OCI-LY1 (cell line): ENCODE measurements around the gene HYAL2.

Experiments
- H2AFZ ChIP-seq: fragments of 200-600 bp; sonication (generic), shearing (Covaris generic); 2 replicates; pipeline ENCODE4 v1.6.0; 2014; ENCODE audit warnings: antibody characterized with exemption, mild to moderate bottlenecking, low read length
- H3F3A ChIP-seq: fragments of 200-600 bp; sonication (generic), shearing (Covaris generic); 2 replicates; pipeline ENCODE4 v1.6.0; 2014; ENCODE audit warnings: mild to moderate bottlenecking, antibody characterized with exemption, low read length, moderate library complexity; ENCODE audit not compliant: insufficient read depth
- H3K27ac ChIP-seq: fragments of 200-600 bp; sonication (generic); 2 replicates; pipeline ENCODE4 v1.5.1; 2014; ENCODE audit warnings: low read length, mixed run types, mild to moderate bottlenecking, low read depth; ENCODE audit not compliant: poor library complexity, severe bottlenecking
- H3K27me3 ChIP-seq: fragments of 200-600 bp; sonication (generic); 2 replicates; pipeline ENCODE4 v1.6.0; 2014; ENCODE audit warnings: antibody characterized with exemption, mild to moderate bottlenecking, low read length, moderate library complexity; ENCODE audit not compliant: insufficient read depth
- H3K36me3 ChIP-seq: fragments of 200-600 bp; sonication (generic); 2 replicates; pipeline ENCODE4 v1.6.1; 2014; ENCODE audit warnings: mild to moderate bottlenecking, antibody characterized with exemption, low read length, moderate library complexity, mixed read lengths; ENCODE audit not compliant: insufficient read depth
- H3K4me1 ChIP-seq: fragments of 200-600 bp; sonication (generic); 2 replicates; pipeline ENCODE4 v1.5.1; 2014; ENCODE audit warnings: mild to moderate bottlenecking, low read length, moderate library complexity; ENCODE audit not compliant: insufficient read depth, severe bottlenecking
- H3K4me2 ChIP-seq: fragments of 200-600 bp; sonication (generic), shearing (Covaris generic); 2 replicates; pipeline ENCODE4 v1.6.1; 2014; ENCODE audit warnings: low read length
- H3K4me3 ChIP-seq: fragments of 200-600 bp; sonication (generic); 2 replicates; pipeline ENCODE4 v1.5.1; 2014; ENCODE audit warnings: low read length, low read depth, mild to moderate bottlenecking, mixed read lengths; ENCODE audit not compliant: poor library complexity, severe bottlenecking
- H3K79me2 ChIP-seq: fragments of 200-600 bp; shearing (Covaris generic); 2 replicates; pipeline ENCODE4 v1.6.1; 2016; ENCODE audit warnings: mixed run types, low read length, mixed read lengths; ENCODE audit not compliant: insufficient read depth
- H3K9ac ChIP-seq: fragments of 200-600 bp; sonication (generic), shearing (Covaris generic); 2 replicates; pipeline ENCODE4 v1.6.1; 2014; ENCODE audit warnings: mild to moderate bottlenecking, low read length, mixed read lengths
- H3K9me2 ChIP-seq: fragments of 200-600 bp; sonication (generic), shearing (Covaris generic); 2 replicates; pipeline ENCODE4 v1.6.1; 2014; ENCODE audit warnings: low read depth, mild to moderate bottlenecking, low read length, mixed read lengths
- H3K9me3 ChIP-seq: fragments of 200-600 bp; shearing (Covaris generic); 2 replicates; pipeline ENCODE4 v1.6.1; 2014; ENCODE audit warnings: low read length, mixed read lengths
- H4K20me1 ChIP-seq: fragments of 200-600 bp; sonication (generic), shearing (Covaris generic); 2 replicates; pipeline ENCODE4 v1.6.0; 2016; ENCODE audit warnings: mild to moderate bottlenecking, low read length; ENCODE audit not compliant: insufficient read depth
- EZH2 ChIP-seq: fragments of 200-600 bp; sonication (generic), shearing (Covaris generic); IDR thresholded peaks from 2 replicates; pipeline ENCODE4 v1.8.0; 2017; ENCODE audit warnings: borderline replicate concordance, mixed run types, mild to moderate bottlenecking, antibody characterized with exemption, low read length, moderate library complexity, mixed read lengths
- TF ChIP-seq, protein P1 (sequence below): fragments of 200-600 bp; sonication (generic), shearing (Covaris generic); IDR thresholded peaks from 2 replicates; pipeline ENCODE4 v1.5.1; 2017; ENCODE audit warnings: mild to moderate bottlenecking, antibody characterized with exemption, low read length, moderate library complexity, mixed read lengths

HYAL2 gene

DNA sequence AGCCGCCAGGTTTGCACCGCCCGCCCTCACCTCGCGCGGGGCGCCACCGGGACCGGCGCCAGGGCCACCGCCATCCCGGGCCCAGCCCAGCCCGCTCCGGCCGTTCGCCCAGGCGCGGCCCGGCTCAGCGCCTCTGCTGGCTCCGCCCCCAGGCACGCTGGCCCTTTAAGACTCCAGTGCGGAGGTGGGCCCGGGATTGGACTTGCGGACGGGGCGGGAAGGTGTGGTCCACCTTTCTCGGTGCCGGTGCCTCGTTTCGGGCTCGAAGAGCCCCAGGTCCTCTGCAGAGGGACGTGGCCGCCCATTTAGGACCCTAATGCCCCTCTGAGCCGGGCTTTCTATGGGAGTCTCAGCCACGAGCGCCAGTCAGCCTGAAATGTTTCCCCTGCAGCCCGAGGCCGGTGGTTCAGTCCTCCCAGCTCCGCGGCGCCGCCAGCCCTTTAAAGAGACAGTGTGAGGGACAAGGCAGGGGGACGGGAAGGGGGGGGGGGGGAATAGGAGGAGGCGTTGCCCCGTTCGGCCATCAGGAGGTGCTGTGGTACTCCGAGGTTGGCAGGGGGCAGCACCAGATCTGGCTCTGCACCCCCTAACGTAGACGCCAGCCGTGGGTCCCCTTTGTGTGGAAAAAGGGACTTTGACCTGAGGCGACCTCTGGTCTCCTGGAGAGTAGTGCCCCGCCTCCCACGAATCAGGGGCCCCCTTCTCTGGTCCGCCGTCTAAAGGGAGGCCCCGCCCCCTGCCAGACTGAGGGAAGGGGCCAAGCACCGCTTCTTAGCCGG, 1.0 kb downstream of the HYAL2 start:
- TF ChIP-seq, protein P1, sequence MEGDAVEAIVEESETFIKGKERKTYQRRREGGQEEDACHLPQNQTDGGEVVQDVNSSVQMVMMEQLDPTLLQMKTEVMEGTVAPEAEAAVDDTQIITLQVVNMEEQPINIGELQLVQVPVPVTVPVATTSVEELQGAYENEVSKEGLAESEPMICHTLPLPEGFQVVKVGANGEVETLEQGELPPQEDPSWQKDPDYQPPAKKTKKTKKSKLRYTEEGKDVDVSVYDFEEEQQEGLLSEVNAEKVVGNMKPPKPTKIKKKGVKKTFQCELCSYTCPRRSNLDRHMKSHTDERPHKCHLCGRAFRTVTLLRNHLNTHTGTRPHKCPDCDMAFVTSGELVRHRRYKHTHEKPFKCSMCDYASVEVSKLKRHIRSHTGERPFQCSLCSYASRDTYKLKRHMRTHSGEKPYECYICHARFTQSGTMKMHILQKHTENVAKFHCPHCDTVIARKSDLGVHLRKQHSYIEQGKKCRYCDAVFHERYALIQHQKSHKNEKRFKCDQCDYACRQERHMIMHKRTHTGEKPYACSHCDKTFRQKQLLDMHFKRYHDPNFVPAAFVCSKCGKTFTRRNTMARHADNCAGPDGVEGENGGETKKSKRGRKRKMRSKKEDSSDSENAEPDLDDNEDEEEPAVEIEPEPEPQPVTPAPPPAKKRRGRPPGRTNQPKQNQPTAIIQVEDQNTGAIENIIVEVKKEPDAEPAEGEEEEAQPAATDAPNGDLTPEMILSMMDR: peak; percentile 68
- no peak for TF ChIP-seq EZH2
- Histone ChIP-seq H3K27ac (peak overlapping the region; percentile 64), H4K20me1 (no peaks in the 10 kb centered on the region), H3K27me3 (no peaks in the 10 kb centered on the region), H3K4me1 (peaks cover 49% of the 10 kb centered on the region), H3K4me2 (peak overlapping the region; percentile 90), H3K79me2 (no peaks in the 10 kb centered on the region), H2AFZ (no peak overlapping the region; the same call in 1 of the 2 replicates), H3K9me2 (no peaks in the 10 kb centered on the region), H3F3A (no peaks in the 10 kb centered on the region), H3K4me3 (peak overlapping the region; percentile 84), H3K9me3 (no peaks in the 10 kb centered on the region), H3K9ac (peak overlapping the region; percentile 76), H3K36me3 (peaks cover 10% of the 10 kb centered on the region; the same call in 1 of the 2 replicates)

DNA sequence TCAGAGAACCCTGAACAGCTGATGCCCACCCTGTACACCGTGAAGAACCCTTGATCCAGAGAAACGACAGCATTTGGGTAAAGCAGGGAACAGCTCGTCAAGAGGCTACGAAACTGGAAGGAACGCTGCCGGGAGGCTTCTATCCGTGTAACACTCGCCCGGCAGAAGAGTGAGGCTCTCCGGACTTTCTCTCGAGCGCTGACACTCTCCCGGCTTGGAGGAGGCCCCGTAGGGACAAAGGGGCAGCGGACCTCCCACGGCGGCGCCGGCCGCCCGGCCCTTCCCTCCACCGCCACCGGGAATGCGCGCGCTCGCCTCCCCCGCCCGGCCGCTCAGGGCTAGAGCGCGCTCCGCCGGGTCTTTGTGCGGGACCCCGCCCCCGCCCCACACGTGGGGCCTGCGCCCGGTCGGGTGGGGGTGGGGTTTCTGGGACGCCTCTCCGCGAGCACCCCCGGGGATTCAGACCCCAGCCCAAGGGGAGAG, 1.7 kb downstream of the HYAL2 start:
- Histone ChIP-seq H3K27ac (no peak overlapping the region), H3K4me3 (peak overlapping the region; percentile 84), H3K27me3 (no peaks in the 10 kb centered on the region), H3K9ac (peak overlapping the region; percentile 76), H3K9me2 (no peaks in the 10 kb centered on the region), H3K4me1 (peaks cover 53% of the 10 kb centered on the region), H2AFZ (no peak overlapping the region; the same call in 1 of the 2 replicates), H3K79me2 (no peaks in the 10 kb centered on the region), H3K36me3 (peaks cover 6% of the 10 kb centered on the region; the same call in 1 of the 2 replicates), H3F3A (no peaks in the 10 kb centered on the region), H3K9me3 (no peaks in the 10 kb centered on the region), H3K4me2 (peak overlapping the region; percentile 90), H4K20me1 (no peaks in the 10 kb centered on the region)
- no peak for TF ChIP-seq EZH2
- TF ChIP-seq, protein P1: no peak

DNA sequence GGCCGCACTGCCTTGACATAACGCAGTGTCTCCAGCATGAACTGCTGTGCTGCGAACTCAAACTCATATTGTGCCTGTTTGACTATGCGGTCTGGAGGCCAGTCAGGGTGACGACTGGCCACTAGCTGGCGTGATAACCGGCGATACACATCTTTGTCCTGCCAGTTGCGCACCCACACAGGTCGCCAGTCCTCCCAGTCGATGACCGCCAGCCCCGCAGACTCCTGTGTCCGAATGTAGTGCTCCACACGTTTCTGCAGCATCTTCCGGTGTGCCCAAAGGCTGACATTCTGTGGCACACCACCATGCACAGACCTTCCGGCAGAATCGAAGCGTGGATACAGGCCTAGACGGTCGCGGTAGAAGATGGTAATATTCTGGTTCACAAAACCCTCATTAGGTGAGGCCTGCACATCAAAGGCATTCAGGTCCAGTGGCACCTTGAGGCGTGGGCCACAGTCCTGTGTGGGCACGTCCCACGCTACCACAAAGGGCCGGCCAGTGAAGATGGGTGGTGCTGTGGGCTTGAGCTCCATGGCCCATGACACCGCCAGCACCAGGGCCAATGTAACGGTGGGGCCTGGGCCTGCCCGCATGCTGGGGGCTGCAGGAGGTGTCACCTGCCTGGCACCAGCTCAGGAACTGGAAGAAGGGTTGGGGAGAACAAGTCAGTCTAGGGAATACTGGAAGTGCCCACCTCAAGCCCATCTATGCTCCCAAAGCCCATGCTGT, 2.5 kb downstream of the HYAL2 start:
- TF ChIP-seq, protein P1: peak; percentile 6; the same call in 1 of the 2 replicates
- TF ChIP-seq EZH2: no peak
- Histone ChIP-seq H3K27ac (no peak overlapping the region), H3F3A (no peaks in the 10 kb centered on the region), H3K4me2 (peak overlapping the region; percentile 90), H3K36me3 (peaks cover 3% of the 10 kb centered on the region; the same call in 1 of the 2 replicates), H3K79me2 (no peaks in the 10 kb centered on the region), H3K9me2 (no peaks in the 10 kb centered on the region), H3K27me3 (no peaks in the 10 kb centered on the region), H3K9me3 (no peaks in the 10 kb centered on the region), H3K4me1 (peaks cover 53% of the 10 kb centered on the region), H2AFZ (no peak overlapping the region), H4K20me1 (no peaks in the 10 kb centered on the region), H3K9ac (peak overlapping the region; percentile 76), H3K4me3 (peak overlapping the region; percentile 84)
